B cell (primary cell): Measurements from ENCODE around the gene KIF3A. TPM values are rescaled to one million over a fixed set of nuclear protein-coding genes. Genes with fewer than 3 reads are reported as not detected.

Experiments
- ATAC-seq: fragments of 200-7000 bp; cut with Tn5 transposase; one replicate; pipeline ENCODE4 v1.10.0; 2021; ENCODE audit warnings: low read depth, mild to moderate bottlenecking, moderate number of reproducible peaks, moderate library complexity
- CTCF ChIA-PET: fragments of 350-600 bp; sonication (Branson Sonifier 250); formaldehyde crosslinking; loops from one replicate; lab custom pipeline; 2021; ENCODE audit warnings: antibody characterized with exemption, inconsistent platforms; lab: Charles Lee
- POLR2A ChIA-PET: fragments of 350-600 bp; sonication (Branson Sonifier 250); formaldehyde crosslinking; loops from one replicate; lab custom pipeline; 2021; ENCODE audit warnings: antibody characterized with exemption; lab: Charles Lee
- DNase-seq: peaks from one replicate; pipeline ENCODE4 v3.0.0; 2013
- H2AFZ ChIP-seq: 2 replicates; pipeline ENCODE4 v1.6.1; 2012; ENCODE audit warnings: mild to moderate bottlenecking, low read depth, low read length; ENCODE audit not compliant: insufficient read depth, poor library complexity, severe bottlenecking
- H3K27ac ChIP-seq, 2 donors: 1 replicate in 1 of 2; 2 replicates in 1 of 2; pipeline ENCODE4 v1.5.1; 2012 to 2013; ENCODE audit warnings: low read length in 2 of 2, mild to moderate bottlenecking in 2 of 2, moderate library complexity in 1 of 2
- H3K27me3 ChIP-seq, 4 experiments: fragments of 200-600 bp in 1 of 4; sonication (generic) in 1 of 4; replicated peaks in 1 of 4; 1 replicate in 2 of 4; 2 replicates in 2 of 4; pipeline versions ENCODE4 v1.6.1 to v1.7.0; 2013 to 2016; ENCODE audit warnings: low read length in 3 of 4, mild to moderate bottlenecking in 2 of 4, mixed read lengths in 1 of 4, moderate library complexity in 1 of 4; ENCODE audit not compliant: insufficient read depth in 4 of 4, control insufficient read depth in 3 of 4; ENCODE audit errors: control extremely low read depth in 1 of 4
- H3K36me3 ChIP-seq, 2 experiments: replicated peaks in 1 of 2; 1 replicate in 1 of 2; 2 replicates in 1 of 2; pipeline versions ENCODE4 v1.6.1 to v1.7.1; 2013; ENCODE audit warnings: low read length in 1 of 2; ENCODE audit not compliant: insufficient read depth in 2 of 2, control insufficient read depth in 1 of 2; ENCODE audit errors: control extremely low read depth in 1 of 2, extremely low read depth in 1 of 2
- H3K4me1 ChIP-seq, 2 donors: fragments of 200-600 bp in 1 of 2; sonication (generic) in 1 of 2; 1 replicate in 1 of 2; 2 replicates in 1 of 2; pipeline versions ENCODE4 v1.5.1 to v1.6.1; 2013 to 2017; ENCODE audit warnings: low read length in 2 of 2; ENCODE audit not compliant: control insufficient read depth in 2 of 2, insufficient read depth in 2 of 2
- H3K4me2 ChIP-seq: replicated peaks from 2 replicates; pipeline ENCODE3; 2012; ENCODE audit warnings: mild to moderate bottlenecking, low read depth, low read length; ENCODE audit not compliant: poor library complexity, severe bottlenecking
- H3K4me3 ChIP-seq, 5 experiments: fragments of 200-600 bp in 1 of 5; sonication (generic) in 1 of 5; 1 replicate in 3 of 5; 2 replicates in 2 of 5; pipeline versions ENCODE4 v1.5.1 to v1.7.0; 2011 to 2016; ENCODE audit warnings: low read length in 4 of 5, mild to moderate bottlenecking in 4 of 5, low read depth in 2 of 5, control low read depth in 1 of 5, moderate library complexity in 1 of 5; ENCODE audit not compliant: insufficient read depth in 1 of 5; ENCODE audit errors: control extremely low read depth in 1 of 5, extremely low read depth in 1 of 5
- H3K79me2 ChIP-seq: fragments of 200-600 bp; sonication (generic); one replicate; pipeline ENCODE4 v1.6.0; 2016; ENCODE audit warnings: low read length; ENCODE audit not compliant: control insufficient read depth, insufficient read depth
- H3K9ac ChIP-seq: fragments of 200-600 bp; sonication (generic); 2 replicates; pipeline ENCODE4 v1.6.1; 2017; ENCODE audit warnings: mild to moderate bottlenecking, low read length, moderate library complexity
- H3K9me3 ChIP-seq, 3 donors: one replicate each; pipeline versions ENCODE4 v1.6.1 to v1.7.1; 2013; ENCODE audit warnings: low read length in 2 of 3; ENCODE audit not compliant: control insufficient read depth in 2 of 3, insufficient read depth in 1 of 3; ENCODE audit errors: control extremely low read depth in 1 of 3
- H4K20me1 ChIP-seq: 2 replicates; pipeline ENCODE4 v1.6.0; 2012; ENCODE audit warnings: mild to moderate bottlenecking, low read length; ENCODE audit not compliant: insufficient read depth, control insufficient read depth, poor library complexity, severe bottlenecking
- H3K27ac Mint-ChIP-seq: one replicate; pipeline ENCODE4 v1.8.0; 2021; ENCODE audit warnings: mixed read lengths
- H3K27me3 Mint-ChIP-seq: one replicate; pipeline ENCODE4 v1.8.0; 2021; ENCODE audit warnings: mixed read lengths
- H3K4me1 Mint-ChIP-seq: one replicate; pipeline ENCODE4 v1.8.0; 2021; ENCODE audit warnings: mixed read lengths
- H3K4me3 Mint-ChIP-seq: one replicate; pipeline ENCODE4 v1.8.0; 2021; ENCODE audit warnings: mixed read lengths
- H3K9me3 Mint-ChIP-seq: one replicate; pipeline ENCODE4 v1.8.0; 2022; ENCODE audit warnings: mixed read lengths; ENCODE audit not compliant: insufficient read depth
- CTCF ChIP-seq: fragments of 200-600 bp; IDR thresholded peaks from one replicate; pipeline ENCODE4 v1.8.0; 2022; ENCODE audit warnings: antibody characterized with exemption, mild to moderate bottlenecking
- EZH2 ChIP-seq: IDR thresholded peaks from 2 replicates; pipeline ENCODE4 v1.6.1; 2012; ENCODE audit warnings: borderline replicate concordance, low read depth, mild to moderate bottlenecking, moderate library complexity, low read length; ENCODE audit not compliant: insufficient read depth, poor library complexity, severe bottlenecking
- WGBS: methylation state at CpG from one replicate; pipeline ENCODE4 v1.1.5; 2013; ENCODE audit warnings: missing lambda C conversion rate; ENCODE audit not compliant: insufficient coverage; 5-methylcytosine and 5-hydroxymethylcytosine counted together
- intact Hi-C: fragments of 100-400 bp; cut with micrococcal nuclease; formaldehyde crosslinking; loops from one replicate; pipeline ENCODE4 v1.10.0; 2022
- polyA plus RNA-seq: library from polyadenylated mRNA; depleted of rRNA; stranded (reverse); fragments of >200 nt; gene quantifications from 2 replicates; pipeline ENCODE4 v1.2.3, GENCODE V29; 2012
- total RNA-seq, 2 donors: library from RNA; stranded (reverse); fragments of 120-200 nt in 1 of 2; gene quantifications; 1 replicate in 1 of 2; 2 replicates in 1 of 2; pipeline versions ENCODE4 v1.2.3 to v1.2.4, GENCODE V29; 2013 to 2022

The KIF3A gene
- total and polyA plus RNA-seq, 2 donors (not counting 1 experiment from before 2014, with no cell fraction given) = 1.3 to 16.0 TPM

DNA sequence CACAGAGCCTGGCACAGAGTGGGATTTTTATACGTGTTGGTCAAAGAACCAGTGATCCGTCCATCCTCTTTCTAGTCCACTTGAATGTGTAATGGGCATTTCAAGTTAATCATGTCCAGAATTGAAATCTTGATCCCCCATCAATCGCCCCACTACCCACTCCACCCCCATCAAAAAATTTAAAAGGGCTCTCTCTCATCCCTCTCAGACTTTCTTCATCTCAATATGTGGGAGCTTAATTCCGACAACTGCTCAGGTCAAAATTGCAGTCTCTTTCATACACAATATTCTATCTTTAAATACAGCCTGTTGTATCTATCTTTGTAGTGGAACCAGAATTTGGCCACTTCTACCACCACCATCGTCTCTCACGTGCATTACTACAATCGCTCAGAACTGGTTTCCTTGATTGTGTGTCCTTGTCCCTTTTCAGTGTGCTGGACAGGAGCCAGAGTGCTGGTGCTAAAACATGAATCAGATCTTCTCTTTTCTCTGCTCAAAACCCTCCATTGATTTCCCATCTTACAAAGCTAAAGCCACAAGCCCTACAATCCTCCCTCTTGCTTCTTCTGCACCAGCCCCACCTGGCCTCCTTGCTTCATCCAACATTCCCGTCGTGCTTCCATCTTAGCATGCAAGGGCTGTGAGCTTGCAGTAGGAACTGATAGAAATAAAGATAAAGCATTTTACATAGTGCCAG is 786 bp upstream of the KIF3A start:
- DNase-seq (no peak), ATAC-seq (no peak)
- peaks cover 11% of the 10 kb centered on the region for H3K27me3 Mint-ChIP-seq
- Histone ChIP-seq H3K4me1 (peaks cover 11 to 13% of the 10 kb centered on the region in 2 donors), H3K27ac (peak overlapping the region in 1 of 2 donors; percentile 57), H2AFZ (peak overlapping the region; percentile 97), H3K4me3 (peak overlapping the region in 4 of 5 experiments; percentile 66 to 80 (median 77)), H3K36me3 (peaks cover 0 to 2% of the 10 kb centered on the region in 2 experiments), H3K9ac (peak overlapping the region; percentile 73), H3K9me3 (peaks cover 3 to 8% (median 4%) of the 10 kb centered on the region in 3 donors), H4K20me1 (no peaks in the 10 kb centered on the region), H3K4me2 (peak overlapping the region; percentile 86), H3K79me2 (peaks cover 17% of the 10 kb centered on the region), H3K27me3 (peaks cover 0 to 9% (median 6%) of the 10 kb centered on the region in 4 experiments)
- intact Hi-C loops = loop anchor here (1.0 to 2.0 kb wide), 6 partner anchors 9 to 353 kb away; partner anchors contain the start of genes CCNI2, GDF9, RAD50 and UQCRQ
- ChIA-PET POLR2A (interaction anchor here (0.8 kb wide), 2 partner anchors 40 to 225 kb away, joined by 3 read pairs; no protein-coding TSS in a partner anchor), CTCF (interaction anchor here (0.9 to 2.3 kb wide), 5 partner anchors 9 to 370 kb away, joined by 3 to 13 read pairs (median 4); partner anchors contain the start of genes CCNI2 and RAD50)
- TF ChIP-seq CTCF = no peak
- no peak for TF ChIP-seq EZH2
- peak overlapping the region; percentile 96 for H3K27ac Mint-ChIP-seq
- H3K4me1 Mint-ChIP-seq = peaks cover 22% of the 10 kb centered on the region
- H3K9me3 Mint-ChIP-seq = no peaks in the 10 kb centered on the region
- H3K4me3 Mint-ChIP-seq = peak overlapping the region; percentile 89
- 83% methylated on average over 4 of the region's 9 CpGs for WGBS

DNA sequence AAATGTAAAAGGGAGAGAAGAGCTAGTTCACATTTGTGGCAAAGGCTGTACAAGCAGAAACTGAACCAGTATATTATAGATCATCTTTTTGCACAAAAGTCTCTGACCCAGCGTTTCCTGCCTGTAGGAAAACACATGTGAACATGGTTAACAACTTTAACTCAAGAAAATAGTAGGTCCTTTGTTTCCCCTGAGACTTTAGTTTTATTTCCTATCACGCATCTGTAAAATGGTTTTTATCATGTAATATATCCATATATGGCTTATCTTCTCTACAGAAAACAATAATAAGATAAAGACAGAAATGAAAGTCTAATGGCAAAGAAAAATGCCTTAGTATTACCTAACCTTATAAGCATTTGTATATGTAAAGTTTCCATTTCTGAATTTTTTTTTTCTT is 2.7 kb downstream of the KIF3A start:
- Histone ChIP-seq H2AFZ (no peak overlapping the region), H3K9me3 (peaks cover 0 to 3% (median 2%) of the 10 kb centered on the region in 3 donors), H3K79me2 (peaks cover 17% of the 10 kb centered on the region), H3K4me2 (no peak overlapping the region), H3K27me3 (no peaks in the 10 kb centered on the region), H3K4me1 (peaks cover 11 to 13% of the 10 kb centered on the region in 2 donors), H3K36me3 (peaks cover 0 to 2% of the 10 kb centered on the region in 2 experiments), H4K20me1 (no peaks in the 10 kb centered on the region), H3K9ac (no peak overlapping the region), H3K4me3 (no peak overlapping the region), H3K27ac (no peak overlapping the region)
- Mint-ChIP-seq H3K4me3 (no peak overlapping the region), H3K4me1 (peaks cover 22% of the 10 kb centered on the region), H3K9me3 (no peaks in the 10 kb centered on the region), H3K27ac (no peak overlapping the region), H3K27me3 (no peaks in the 10 kb centered on the region)
- POLR2A ChIA-PET = no interaction called here
- ATAC-seq (no peak), DNase-seq (no peak)
- TF ChIP-seq EZH2 = no peak
- no peak for TF ChIP-seq CTCF
- CTCF ChIA-PET = no interaction called here
- WGBS = no CpG with 5 or more reads among the region's 2 CpGs
- intact Hi-C loops = no loop called here
